ENCODE measurements around the gene FBXL15.

FBXL15 gene

DNA sequence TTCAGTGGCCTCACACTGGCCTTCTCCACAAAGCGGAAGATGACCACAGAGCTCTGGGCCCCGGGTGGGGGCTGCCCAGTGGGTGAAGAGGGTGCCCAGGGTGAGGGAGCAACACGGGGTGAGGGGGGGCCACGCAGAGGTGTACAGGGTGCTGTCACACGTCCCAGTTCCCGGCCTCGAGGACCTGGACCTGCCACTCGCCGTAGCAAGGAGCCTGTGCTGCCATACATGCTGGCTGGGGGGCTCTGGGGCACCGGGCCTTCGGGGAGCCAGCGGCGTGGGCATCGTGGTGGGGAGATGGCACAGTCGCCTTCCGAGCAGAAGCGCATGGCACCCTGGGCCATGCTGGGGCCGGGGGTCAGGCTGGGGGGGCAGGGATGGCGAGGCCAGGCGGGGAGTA lies 3.9 kb upstream of the FBXL15 start:
- no peak overlapping the region for H3K4me3 ChIP-seq (ENCODE audit: low read depth, low read length)
- DNase-seq (ENCODE audit: low read depth), result no peak
- TF ChIP-seq, protein P1, sequence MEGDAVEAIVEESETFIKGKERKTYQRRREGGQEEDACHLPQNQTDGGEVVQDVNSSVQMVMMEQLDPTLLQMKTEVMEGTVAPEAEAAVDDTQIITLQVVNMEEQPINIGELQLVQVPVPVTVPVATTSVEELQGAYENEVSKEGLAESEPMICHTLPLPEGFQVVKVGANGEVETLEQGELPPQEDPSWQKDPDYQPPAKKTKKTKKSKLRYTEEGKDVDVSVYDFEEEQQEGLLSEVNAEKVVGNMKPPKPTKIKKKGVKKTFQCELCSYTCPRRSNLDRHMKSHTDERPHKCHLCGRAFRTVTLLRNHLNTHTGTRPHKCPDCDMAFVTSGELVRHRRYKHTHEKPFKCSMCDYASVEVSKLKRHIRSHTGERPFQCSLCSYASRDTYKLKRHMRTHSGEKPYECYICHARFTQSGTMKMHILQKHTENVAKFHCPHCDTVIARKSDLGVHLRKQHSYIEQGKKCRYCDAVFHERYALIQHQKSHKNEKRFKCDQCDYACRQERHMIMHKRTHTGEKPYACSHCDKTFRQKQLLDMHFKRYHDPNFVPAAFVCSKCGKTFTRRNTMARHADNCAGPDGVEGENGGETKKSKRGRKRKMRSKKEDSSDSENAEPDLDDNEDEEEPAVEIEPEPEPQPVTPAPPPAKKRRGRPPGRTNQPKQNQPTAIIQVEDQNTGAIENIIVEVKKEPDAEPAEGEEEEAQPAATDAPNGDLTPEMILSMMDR (IDR thresholded peaks at IDR 0.05; ENCODE audit: insufficient read depth, low read depth, low read length, missing control alignments), result no peak

DNA sequence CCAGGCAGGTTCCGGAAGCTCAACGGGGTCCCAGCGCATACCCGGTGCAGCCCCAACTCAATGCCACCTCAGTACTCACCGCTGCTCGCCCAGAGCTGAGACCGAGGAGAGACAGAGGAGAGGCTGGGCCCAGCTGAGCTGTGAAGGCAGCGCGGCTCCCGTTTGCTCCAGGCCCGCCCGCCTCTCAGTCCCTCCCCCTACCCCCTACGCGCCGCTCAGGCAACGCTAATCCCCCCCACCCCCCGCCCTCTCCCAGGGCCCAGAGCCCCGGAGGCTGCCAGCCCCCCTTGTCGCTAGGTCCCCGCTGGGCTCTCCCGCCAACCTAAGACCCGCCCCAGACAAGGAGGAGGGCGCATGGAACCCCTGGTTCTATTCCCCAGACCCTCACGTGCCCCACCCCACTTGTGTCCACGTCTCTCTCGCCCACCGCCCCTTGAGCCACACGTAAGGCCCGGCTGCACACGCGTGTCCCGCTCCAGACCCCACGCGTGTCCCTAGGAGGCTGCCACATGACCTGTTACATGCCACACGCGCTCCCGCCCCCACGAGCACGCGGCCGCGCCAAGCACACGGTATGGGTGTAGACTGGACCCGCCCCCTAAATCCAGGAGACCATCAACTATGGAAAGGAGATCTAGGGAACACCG lies 1.9 kb upstream of the FBXL15 start, which contains the start of gene PSD:
Gene PSD (minus strand): TSS at position 164 of the 647 bp plus-strand sequence. CDS start 1,747 bp downstream, outside the sequence.
- peak within 1 kb of the TSS; percentile 57 for H3K4me3 ChIP-seq (ENCODE audit: low read depth, low read length)
- TF ChIP-seq, protein P1 (IDR thresholded peaks at IDR 0.05; ENCODE audit: insufficient read depth, low read depth, low read length, missing control alignments), result no peak
- DNase-seq (ENCODE audit: low read depth), result no peak

DNA sequence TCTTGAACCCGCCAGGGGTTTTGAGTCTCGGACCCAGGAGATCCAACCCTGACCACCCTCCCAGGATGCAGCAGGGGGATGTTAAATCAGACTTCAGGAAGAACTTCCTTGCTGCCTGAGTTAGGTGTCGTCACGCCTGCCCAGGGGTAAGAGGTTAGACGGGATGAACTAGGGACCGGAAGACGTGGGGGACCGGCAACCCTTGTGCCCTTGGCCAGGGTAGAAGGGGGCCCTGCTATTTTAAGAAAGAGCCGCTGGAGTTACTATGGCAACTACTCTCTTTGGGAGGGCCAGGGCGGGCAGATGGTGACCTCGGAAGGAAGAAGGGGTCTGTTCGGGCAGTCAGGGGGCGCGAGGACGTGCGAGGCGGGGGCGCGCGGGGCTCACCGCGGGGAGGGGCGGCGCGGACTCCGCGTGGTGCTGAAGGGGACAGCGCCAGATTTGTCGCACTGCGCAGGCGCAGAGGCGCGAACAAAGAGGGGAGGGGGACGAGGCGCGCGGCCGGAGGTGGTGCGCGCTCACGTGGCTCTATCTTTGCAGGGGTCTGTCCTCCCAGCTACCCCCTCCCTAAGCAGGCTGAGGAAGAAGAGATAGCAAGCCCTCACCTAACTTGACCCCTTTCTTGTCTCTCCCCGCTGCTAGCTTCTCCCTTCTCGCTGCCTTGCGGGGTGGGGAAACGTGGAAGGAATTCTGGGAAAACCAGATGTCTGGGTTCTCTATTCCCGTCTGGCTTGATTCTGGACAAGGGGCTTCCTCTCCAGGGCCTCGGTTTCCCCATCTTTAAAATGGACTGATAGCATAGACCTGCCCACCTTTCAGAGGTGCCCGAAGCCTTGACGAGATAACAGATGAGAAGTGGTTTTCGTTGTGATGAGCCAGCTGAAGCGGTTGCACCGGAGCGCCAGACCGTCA lies 1.1 kb upstream of the FBXL15 start:
- H3K4me3 ChIP-seq (ENCODE audit: low read depth, low read length), result peak overlapping the region; percentile 57
- TF ChIP-seq, protein P1 (IDR thresholded peaks at IDR 0.05; ENCODE audit: insufficient read depth, low read depth, low read length, missing control alignments), result no peak
- peak; percentile 47 for DNase-seq (ENCODE audit: low read depth)

DNA sequence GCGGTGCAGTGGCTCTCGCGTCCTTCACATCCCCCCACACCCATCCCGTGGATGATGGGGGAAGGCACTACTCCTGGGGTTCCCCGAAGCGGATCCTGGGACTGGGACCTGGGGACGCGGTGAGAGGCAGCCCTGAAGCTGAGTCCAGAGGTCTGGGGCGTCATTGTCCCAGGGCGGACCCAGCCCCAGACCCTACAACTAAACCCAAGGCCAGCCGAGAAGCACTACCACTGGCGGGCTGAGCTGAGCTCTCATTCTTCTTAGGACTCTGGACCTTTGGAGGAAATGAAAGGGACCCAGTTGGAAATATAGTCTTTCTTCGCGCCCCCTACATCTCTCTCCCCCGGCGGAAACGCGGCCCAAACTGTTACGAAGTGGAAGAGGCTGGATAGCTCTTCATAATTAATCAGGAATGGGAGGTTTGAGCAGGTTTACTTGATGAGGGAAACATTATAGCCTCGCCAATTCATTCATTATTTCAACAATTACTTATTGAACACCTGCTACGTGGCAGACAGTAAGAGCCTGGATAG lies 389 bp upstream of the FBXL15 start:
- TF ChIP-seq, protein P1 (IDR thresholded peaks at IDR 0.05; ENCODE audit: insufficient read depth, low read depth, low read length, missing control alignments), result no peak
- DNase-seq (ENCODE audit: low read depth), result no peak
- peak overlapping the region; percentile 57 for H3K4me3 ChIP-seq (ENCODE audit: low read depth, low read length)

DNA sequence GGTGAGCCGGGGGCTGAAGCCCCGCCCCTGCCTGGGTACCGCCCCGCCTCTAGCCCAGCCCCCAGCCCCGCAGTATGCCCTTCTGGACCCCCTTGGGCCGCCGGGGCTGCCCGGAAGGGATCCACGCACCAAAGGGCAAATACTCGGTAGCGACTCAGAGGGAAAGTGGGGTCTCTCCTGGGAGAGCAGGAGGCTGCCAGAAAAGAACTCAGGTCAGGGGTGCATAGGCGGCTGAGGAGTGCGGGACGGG lies 796 bp downstream of the FBXL15 start:
- no peak for DNase-seq (ENCODE audit: low read depth)
- TF ChIP-seq, protein P1 (IDR thresholded peaks at IDR 0.05; ENCODE audit: insufficient read depth, low read depth, low read length, missing control alignments), result no peak
- H3K4me3 ChIP-seq (ENCODE audit: low read depth, low read length), result peak overlapping the region; percentile 57

DNA sequence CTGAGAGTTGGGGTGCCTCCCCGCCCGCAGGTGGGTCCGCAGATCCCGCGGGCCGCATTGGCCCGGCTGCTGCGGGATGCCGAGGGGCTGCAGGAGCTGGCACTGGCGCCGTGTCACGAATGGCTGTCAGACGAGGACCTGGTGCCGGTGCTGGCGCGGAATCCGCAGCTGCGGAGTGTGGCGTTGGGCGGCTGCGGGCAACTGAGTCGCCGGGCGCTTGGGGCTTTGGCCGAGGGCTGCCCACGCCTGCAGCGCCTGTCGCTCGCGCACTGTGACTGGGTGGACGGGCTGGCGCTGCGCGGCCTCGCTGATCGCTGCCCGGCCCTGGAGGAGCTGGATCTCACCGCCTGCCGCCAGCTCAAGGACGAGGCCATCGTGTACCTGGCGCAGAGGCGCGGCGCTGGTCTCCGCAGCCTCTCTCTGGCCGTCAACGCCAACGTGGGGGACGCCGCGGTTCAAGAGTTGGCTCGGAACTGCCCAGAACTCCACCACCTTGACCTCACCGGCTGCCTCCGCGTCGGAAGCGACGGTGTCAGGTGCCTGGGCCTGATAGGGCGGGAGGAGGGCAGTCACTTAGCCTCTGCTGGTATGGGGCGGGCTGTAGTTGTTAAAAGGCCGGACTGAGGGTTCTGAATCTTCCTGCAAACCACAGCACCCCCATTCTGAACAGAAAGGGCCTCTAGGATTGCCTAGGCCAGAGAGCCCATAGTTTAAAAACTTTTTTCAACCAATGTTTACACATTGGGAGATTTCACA lies 1.3 kb downstream of the FBXL15 start:
- peak; percentile 59 for DNase-seq (ENCODE audit: low read depth)
- TF ChIP-seq, protein P1 (IDR thresholded peaks at IDR 0.05; ENCODE audit: insufficient read depth, low read depth, low read length, missing control alignments), result no peak
- peak overlapping the region; percentile 57 for H3K4me3 ChIP-seq (ENCODE audit: low read depth, low read length)
